Fibroblast of the aortic adventitia (primary cell): ENCODE data around the gene TIMP2. TPM values are rescaled to one million over a fixed set of nuclear protein-coding genes. Genes with fewer than 3 reads are reported as not detected.
"Not testable (repeated sequence)": the region's sequence is repeated elsewhere in the genome, so short reads cannot be mapped to it uniquely, and the experiment has no call there.

ENCODE experiments used
- DNase-seq: peaks from one replicate; pipeline ENCODE4 v3.0.0-alpha.2; 2010; ENCODE audit warnings: low read depth
- H3K4me3 ChIP-seq: 2 replicates; pipeline ENCODE4 v1.5.1; 2011; ENCODE audit warnings: low read depth, mild to moderate bottlenecking, control low read depth, low read length, moderate library complexity
- total RNA-seq: library from RNA; depleted of rRNA; stranded (reverse); fragments of >200 nt; gene quantifications from 2 replicates; pipeline ENCODE4 v1.2.3, GENCODE V29; 2012; ENCODE audit warnings: low replicate concordance
- TF ChIP-seq, protein P1 (sequence below): IDR thresholded peaks from 2 replicates; pipeline ENCODE4 v1.5.1; 2011; ENCODE audit warnings: mild to moderate bottlenecking, low read length, control low read depth, inconsistent platforms; ENCODE audit not compliant: insufficient read depth

The TIMP2 gene
- total RNA-seq, 1 donor, result 180 TPM

DNA sequence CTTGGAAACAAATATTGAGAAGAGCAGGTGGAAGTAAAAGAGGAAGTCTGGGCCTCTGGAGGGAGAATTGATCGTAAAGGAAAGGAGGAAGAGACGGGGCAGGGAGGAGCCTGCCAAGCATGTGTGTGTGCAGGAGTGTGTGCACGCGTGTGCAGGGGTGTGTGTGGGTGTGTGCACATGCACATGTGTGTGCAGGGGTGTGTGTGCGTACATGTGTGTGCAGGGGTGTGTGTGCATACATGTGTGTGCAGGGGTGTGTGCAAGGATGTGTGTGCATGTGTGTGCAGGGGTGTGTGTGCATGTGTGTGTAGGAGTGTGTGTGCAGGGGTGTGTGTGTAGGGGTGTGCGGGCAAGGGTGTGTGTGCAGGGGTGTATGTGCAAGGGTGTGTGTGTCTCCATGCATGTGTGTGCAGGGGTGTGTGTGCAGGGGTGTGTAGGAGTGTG lies 32.2 kb downstream of the TIMP2 start:
- no peak overlapping the region for H3K4me3 ChIP-seq
- TF ChIP-seq, protein P1, sequence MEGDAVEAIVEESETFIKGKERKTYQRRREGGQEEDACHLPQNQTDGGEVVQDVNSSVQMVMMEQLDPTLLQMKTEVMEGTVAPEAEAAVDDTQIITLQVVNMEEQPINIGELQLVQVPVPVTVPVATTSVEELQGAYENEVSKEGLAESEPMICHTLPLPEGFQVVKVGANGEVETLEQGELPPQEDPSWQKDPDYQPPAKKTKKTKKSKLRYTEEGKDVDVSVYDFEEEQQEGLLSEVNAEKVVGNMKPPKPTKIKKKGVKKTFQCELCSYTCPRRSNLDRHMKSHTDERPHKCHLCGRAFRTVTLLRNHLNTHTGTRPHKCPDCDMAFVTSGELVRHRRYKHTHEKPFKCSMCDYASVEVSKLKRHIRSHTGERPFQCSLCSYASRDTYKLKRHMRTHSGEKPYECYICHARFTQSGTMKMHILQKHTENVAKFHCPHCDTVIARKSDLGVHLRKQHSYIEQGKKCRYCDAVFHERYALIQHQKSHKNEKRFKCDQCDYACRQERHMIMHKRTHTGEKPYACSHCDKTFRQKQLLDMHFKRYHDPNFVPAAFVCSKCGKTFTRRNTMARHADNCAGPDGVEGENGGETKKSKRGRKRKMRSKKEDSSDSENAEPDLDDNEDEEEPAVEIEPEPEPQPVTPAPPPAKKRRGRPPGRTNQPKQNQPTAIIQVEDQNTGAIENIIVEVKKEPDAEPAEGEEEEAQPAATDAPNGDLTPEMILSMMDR, result no peak
- DNase-seq, result no peak

DNA sequence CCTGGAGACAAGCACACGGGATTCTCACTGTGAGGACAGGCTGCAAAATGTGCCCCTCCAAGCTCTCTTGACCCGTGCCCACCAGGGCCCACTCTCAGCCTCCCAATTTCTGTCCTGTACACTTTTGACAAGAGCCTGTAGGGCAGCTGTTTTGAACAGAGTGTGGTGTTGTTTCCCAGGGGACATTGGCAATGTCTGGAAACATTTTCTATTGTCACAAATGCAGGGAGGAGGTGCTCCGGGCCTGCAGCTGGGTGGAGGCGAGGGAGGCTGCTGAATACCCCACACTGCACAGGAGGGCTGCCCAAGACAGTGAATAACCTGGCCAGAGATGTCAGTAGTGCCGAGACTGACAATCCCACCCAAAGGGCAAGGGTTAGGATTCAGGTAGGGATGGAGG lies 32.7 kb downstream of the TIMP2 start:
- no peak for DNase-seq
- TF ChIP-seq, protein P1, result no peak
- no peak overlapping the region for H3K4me3 ChIP-seq

DNA sequence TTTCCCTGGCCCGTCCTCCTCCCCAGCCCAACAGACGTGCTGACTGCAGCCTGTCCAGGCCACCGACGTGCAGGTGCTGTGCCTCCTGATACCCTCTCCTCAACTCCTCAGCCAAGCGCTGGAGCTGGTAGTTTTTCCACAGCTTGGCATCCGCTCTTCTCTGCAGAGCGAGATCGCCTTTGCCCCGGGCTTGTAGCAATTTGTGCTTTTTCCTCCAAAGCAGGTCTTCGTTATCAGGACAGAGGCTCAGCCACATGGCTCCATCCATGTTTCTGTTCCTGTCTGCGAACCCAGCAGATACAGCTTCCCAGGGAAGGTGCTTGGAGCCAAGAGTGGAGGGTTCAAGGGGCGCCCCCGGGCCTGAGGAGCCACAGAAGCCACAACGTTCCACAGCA lies 33.1 kb downstream of the TIMP2 start:
- TF ChIP-seq, protein P1, result no peak
- DNase-seq, result no peak
- no peak overlapping the region for H3K4me3 ChIP-seq

DNA sequence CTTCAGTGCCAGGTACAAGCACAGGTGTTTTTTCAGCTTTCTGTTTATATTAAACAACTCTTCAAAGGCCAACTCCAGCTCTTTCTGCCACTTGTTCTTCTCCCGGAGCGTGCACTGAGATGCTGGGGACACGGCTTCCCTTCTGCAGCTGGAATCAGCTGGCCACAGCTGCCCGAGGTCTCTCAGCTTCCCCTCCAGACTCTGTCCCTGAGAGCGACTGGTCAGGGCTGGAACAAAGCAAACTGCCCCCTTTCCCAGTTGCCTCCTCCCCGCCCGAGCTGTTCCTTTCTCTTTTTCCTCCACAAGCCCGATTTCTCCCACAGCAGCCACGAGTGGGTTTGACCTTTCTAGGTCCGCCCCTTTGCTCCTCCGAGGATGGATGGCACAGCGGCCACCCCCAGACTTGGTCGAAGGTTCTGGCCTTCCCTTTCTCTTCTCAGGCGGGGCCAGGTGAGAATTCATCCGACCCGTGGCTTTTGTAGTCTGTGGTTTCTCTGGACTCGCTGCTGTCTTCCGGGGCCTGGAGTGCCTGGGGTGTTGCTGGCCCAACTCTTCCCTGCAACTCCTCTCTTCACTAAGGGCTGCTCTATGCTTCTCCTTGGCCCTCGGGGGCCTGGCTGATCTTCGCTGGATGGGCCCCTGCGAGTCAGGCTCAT lies 33.7 kb downstream of the TIMP2 start:
- TF ChIP-seq, protein P1, result no peak
- no peak overlapping the region for H3K4me3 ChIP-seq
- DNase-seq, result no peak

DNA sequence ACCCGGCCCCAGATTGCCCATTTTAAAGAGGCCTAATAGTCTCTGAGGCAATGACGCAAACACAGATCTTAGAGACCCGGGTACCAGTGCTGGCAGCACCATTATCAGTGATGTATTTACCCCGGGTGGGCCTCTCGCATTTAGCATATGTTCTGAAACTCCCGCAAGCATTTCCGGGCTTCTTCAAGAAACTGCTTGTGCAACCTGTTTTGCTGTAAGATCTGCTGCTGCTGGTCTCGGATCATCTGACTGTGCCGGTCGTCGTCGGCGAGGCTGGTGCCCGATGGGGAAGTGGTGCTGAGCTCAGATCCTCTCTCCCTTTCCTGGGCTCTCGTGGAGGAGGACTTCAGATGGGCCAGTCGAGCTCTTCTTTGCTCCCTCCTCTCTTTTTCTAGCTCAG lies 34.7 kb downstream of the TIMP2 start:
- no peak overlapping the region for H3K4me3 ChIP-seq
- DNase-seq, result no peak
- TF ChIP-seq, protein P1, result no peak

DNA sequence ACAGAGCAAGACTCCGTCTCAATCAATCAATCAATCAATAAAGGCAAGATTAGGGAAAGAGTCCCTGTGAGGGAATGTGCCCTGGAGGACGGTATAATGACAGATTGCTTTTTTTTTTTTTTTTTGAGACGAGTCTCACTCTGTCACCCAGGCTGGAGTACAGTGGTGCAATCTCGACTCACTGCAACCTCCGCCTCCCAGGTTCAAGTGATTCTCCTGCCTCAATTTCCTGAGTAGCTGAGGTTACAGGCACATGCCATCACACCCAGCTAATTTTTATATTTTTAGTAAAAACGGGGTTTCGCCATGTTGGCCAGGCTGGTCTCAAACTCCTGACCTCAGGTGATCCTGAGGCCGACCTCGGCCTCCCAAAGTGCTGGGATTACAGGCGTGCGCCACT lies 35.1 kb downstream of the TIMP2 start:
- not testable (repeated sequence) for DNase-seq, H3K4me3 ChIP-seq

DNA sequence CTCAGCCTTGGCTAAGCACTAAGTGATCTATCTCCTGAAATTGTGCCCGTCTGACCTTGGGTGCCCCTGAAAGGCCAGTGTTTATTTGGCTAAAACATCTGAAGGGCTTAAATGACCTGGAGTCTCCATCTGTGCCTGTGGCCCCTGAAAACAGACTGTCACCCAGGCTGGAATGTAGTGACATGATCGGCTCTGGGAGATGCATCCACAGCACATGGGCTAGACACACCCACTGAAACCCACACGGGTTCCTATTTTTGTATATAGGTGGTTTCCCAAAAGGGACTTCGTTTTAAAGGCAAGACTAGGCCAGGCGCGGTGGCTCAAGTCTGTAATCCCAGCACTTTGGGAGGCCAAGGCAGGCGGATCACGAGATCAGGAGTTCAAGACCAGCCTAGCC lies 35.7 kb downstream of the TIMP2 start:
- TF ChIP-seq, protein P1, result no peak
- H3K4me3 ChIP-seq, result no peak overlapping the region
- DNase-seq, result no peak
